B cell (primary cell): ENCODE results near the gene DOCK7.

ENCODE experiments used
- EZH2 ChIP-seq: IDR thresholded peaks from 2 replicates; pipeline ENCODE4 v1.6.1; 2012; ENCODE audit warnings: borderline replicate concordance, low read depth, mild to moderate bottlenecking, moderate library complexity, low read length; ENCODE audit not compliant: insufficient read depth, poor library complexity, severe bottlenecking
- TF ChIP-seq, protein P1 (sequence below): fragments of 200-600 bp; IDR thresholded peaks from one replicate; pipeline ENCODE4 v1.8.0; 2022; ENCODE audit warnings: antibody characterized with exemption, mild to moderate bottlenecking

DNA sequence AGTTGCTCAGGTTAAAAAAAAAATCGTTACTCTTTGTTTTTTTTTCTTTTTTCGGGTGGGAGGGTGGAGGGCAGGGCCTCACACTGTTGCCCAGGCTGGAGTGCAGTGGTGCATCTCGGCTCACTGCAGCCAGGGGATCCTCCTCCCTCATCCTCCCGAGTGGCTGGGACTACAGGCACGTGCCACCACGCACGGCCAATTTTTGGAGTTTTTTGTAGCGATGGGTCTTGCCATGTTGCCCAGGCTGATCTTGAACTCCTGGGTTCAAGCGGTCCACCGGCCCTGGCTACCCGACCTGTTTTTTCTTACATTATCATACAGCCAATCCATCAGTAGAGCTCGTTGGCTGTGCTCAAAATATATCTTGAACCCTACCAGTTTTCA, 253.6 kb downstream of the DOCK7 start:
- TF ChIP-seq, protein P1, sequence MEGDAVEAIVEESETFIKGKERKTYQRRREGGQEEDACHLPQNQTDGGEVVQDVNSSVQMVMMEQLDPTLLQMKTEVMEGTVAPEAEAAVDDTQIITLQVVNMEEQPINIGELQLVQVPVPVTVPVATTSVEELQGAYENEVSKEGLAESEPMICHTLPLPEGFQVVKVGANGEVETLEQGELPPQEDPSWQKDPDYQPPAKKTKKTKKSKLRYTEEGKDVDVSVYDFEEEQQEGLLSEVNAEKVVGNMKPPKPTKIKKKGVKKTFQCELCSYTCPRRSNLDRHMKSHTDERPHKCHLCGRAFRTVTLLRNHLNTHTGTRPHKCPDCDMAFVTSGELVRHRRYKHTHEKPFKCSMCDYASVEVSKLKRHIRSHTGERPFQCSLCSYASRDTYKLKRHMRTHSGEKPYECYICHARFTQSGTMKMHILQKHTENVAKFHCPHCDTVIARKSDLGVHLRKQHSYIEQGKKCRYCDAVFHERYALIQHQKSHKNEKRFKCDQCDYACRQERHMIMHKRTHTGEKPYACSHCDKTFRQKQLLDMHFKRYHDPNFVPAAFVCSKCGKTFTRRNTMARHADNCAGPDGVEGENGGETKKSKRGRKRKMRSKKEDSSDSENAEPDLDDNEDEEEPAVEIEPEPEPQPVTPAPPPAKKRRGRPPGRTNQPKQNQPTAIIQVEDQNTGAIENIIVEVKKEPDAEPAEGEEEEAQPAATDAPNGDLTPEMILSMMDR, result no peak
- no peak for TF ChIP-seq EZH2
